ENCODE results near the gene ACTR1A.

ACTR1A gene

GRCh38 chr10:102485093-102485784, 17.3 kb downstream of the ACTR1A start:
- Histone ChIP-seq H3K9me3 (ENCODE audit: low read length) (no peaks in the 10 kb centered on the region), H3K4me1 (ENCODE audit: insufficient read depth, low read length, severe bottlenecking) (no peaks in the 10 kb centered on the region), H3K4me3 (ENCODE audit: low read depth, low read length, poor library complexity, severe bottlenecking) (no peak overlapping the region), H3K36me3 (ENCODE audit: insufficient read depth, low read length) (peaks cover 72% of the 10 kb centered on the region), H3F3A (ENCODE audit: insufficient read depth, low read length) (no peaks in the 10 kb centered on the region), H3K4me2 (ENCODE audit: low read length) (no peak overlapping the region), H3K9ac (ENCODE audit: low read length) (no peak overlapping the region), H3K27me3 (ENCODE audit: insufficient read depth, low read length) (no peaks in the 10 kb centered on the region), H3K27ac (ENCODE audit: low read depth, low read length, poor library complexity, severe bottlenecking) (no peak overlapping the region), H2AFZ (ENCODE audit: low read length) (no peak overlapping the region), H3K9me2 (ENCODE audit: low read depth, low read length) (no peaks in the 10 kb centered on the region), H3K79me2 (ENCODE audit: insufficient read depth, low read length) (no peaks in the 10 kb centered on the region), H4K20me1 (ENCODE audit: insufficient read depth, low read length) (no peaks in the 10 kb centered on the region)
- TF ChIP-seq EZH2 (IDR thresholded peaks at IDR 0.05; ENCODE audit: borderline replicate concordance, low read length) (no peak), CTCF (IDR thresholded peaks at IDR 0.05; ENCODE audit: low read length) (no peak)

- Histone ChIP-seq H3K27ac (ENCODE audit: low read depth, low read length, poor library complexity, severe bottlenecking) (no peak overlapping the region), H3K4me2 (ENCODE audit: low read length) (no peak overlapping the region), H4K20me1 (ENCODE audit: insufficient read depth, low read length) (no peaks in the 10 kb centered on the region), H3K9me2 (ENCODE audit: low read depth, low read length) (no peaks in the 10 kb centered on the region), H3K27me3 (ENCODE audit: insufficient read depth, low read length) (no peaks in the 10 kb centered on the region), H3K9me3 (ENCODE audit: low read length) (no peaks in the 10 kb centered on the region), H3K4me3 (ENCODE audit: low read depth, low read length, poor library complexity, severe bottlenecking) (no peak overlapping the region), H3K36me3 (ENCODE audit: insufficient read depth, low read length) (peaks cover 83% of the 10 kb centered on the region), H3K9ac (ENCODE audit: low read length) (no peak overlapping the region), H3K79me2 (ENCODE audit: insufficient read depth, low read length) (no peaks in the 10 kb centered on the region), H2AFZ (ENCODE audit: low read length) (no peak overlapping the region), H3F3A (ENCODE audit: insufficient read depth, low read length) (no peaks in the 10 kb centered on the region), H3K4me1 (ENCODE audit: insufficient read depth, low read length, severe bottlenecking) (no peaks in the 10 kb centered on the region)
- TF ChIP-seq CTCF (IDR thresholded peaks at IDR 0.05; ENCODE audit: low read length) (no peak), EZH2 (IDR thresholded peaks at IDR 0.05; ENCODE audit: borderline replicate concordance, low read length) (no peak)
These were observed 18.5 kb downstream of the ACTR1A start for GRCh38 chr10:102484021-102484420.

- Histone ChIP-seq H3K79me2 (ENCODE audit: insufficient read depth, low read length) (no peaks in the 10 kb centered on the region), H3K9ac (ENCODE audit: low read length) (no peak overlapping the region), H3K4me3 (ENCODE audit: low read depth, low read length, poor library complexity, severe bottlenecking) (no peak overlapping the region), H3K9me3 (ENCODE audit: low read length) (no peaks in the 10 kb centered on the region), H3K27ac (ENCODE audit: low read depth, low read length, poor library complexity, severe bottlenecking) (no peak overlapping the region), H3K4me2 (ENCODE audit: low read length) (no peak overlapping the region), H3K36me3 (ENCODE audit: insufficient read depth, low read length) (peaks cover 57% of the 10 kb centered on the region), H3K4me1 (ENCODE audit: insufficient read depth, low read length, severe bottlenecking) (no peaks in the 10 kb centered on the region), H3K9me2 (ENCODE audit: low read depth, low read length) (no peaks in the 10 kb centered on the region), H3F3A (ENCODE audit: insufficient read depth, low read length) (no peaks in the 10 kb centered on the region), H2AFZ (ENCODE audit: low read length) (no peak overlapping the region), H3K27me3 (ENCODE audit: insufficient read depth, low read length) (no peaks in the 10 kb centered on the region), H4K20me1 (ENCODE audit: insufficient read depth, low read length) (no peaks in the 10 kb centered on the region)
- no peak for TF ChIP-seq EZH2 (IDR thresholded peaks at IDR 0.05; ENCODE audit: borderline replicate concordance, low read length)
- no peak for TF ChIP-seq CTCF (IDR thresholded peaks at IDR 0.05; ENCODE audit: low read length)
These were observed 22.1 kb downstream of the ACTR1A start for GRCh38 chr10:102480396-102480795.

Data from OCI-LY1 (cell line).